Measurements from ENCODE around the gene CCDC146. TPM values are rescaled to one million over a fixed set of nuclear protein-coding genes. Genes with fewer than 3 reads are reported as not detected.

CCDC146 gene
- polyA plus RNA-seq, 3 donors, result 0.08 to 7.2 (median 0.40) TPM

DNA sequence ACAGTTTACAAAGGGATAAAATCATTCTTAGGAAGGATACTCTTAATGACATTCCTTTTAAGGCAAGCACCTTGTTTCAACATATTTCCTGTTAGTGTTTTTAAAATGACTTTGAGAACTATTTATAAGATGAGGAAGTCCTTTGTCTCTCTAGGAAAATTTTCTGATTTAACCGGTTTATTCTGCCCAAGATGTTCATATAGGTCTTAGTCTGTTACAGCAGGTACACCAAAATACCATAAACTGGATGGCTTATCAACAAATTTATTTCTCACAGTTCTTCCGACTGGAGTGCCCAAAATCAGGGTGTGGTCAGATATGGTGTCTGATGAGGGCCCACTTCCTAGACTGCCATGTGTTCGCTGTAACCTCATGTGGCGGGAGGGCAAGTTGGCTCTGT is 215.8 kb downstream of the CCDC146 start:
- intact Hi-C loops (cut with micrococcal nuclease), result no loop called here
- WGBS (ENCODE audit: insufficient coverage), result 0% methylated on average over 2 of the region's 4 CpGs
- Histone ChIP-seq H3K4me3 (replicated peaks in 1 of 3; ENCODE audit: low read depth in 2 of 3, low read length in 3 of 3) (peak overlapping the region in 1 of 3 experiments; percentile 59), H4K20me1 (ENCODE audit: insufficient read depth, low read length) (peaks cover 42% of the 10 kb centered on the region), H3K4me1 (ENCODE audit: control insufficient read depth in 1 of 2, insufficient read depth in 2 of 2, low read length in 2 of 2) (peaks cover 40 to 47% of the 10 kb centered on the region in 2 donors), H3K27ac (ENCODE audit: low read depth in 1 of 2, low read length in 2 of 2) (peak overlapping the region; percentile 35 to 44), H3K9ac (ENCODE audit: insufficient read depth, low read length, poor library complexity, severe bottlenecking) (no peak overlapping the region), H3K4me2 (replicated peaks; ENCODE audit: extremely low read depth, low read length, poor library complexity, severe bottlenecking) (peak overlapping the region; percentile 60), H3K9me3 (replicated peaks in 1 of 2; ENCODE audit: control insufficient read depth in 1 of 2, insufficient read depth in 1 of 2, low read length in 2 of 2) (no peaks in the 10 kb centered on the region), H3K79me2 (ENCODE audit: insufficient read depth, low read length) (peaks cover 6% of the 10 kb centered on the region), H2AFZ (ENCODE audit: insufficient read depth, low read depth, low read length, poor library complexity, severe bottlenecking) (no peak overlapping the region), H3K36me3 (replicated peaks in 1 of 2; ENCODE audit: control insufficient read depth in 1 of 2, insufficient read depth in 2 of 2, low read length in 2 of 2) (peaks cover 0 to 6% of the 10 kb centered on the region in 2 donors), H3K27me3 (ENCODE audit: control insufficient read depth in 2 of 2, insufficient read depth in 2 of 2, low read length in 2 of 2) (no peaks in the 10 kb centered on the region)
- Mint-ChIP-seq H3K36me3 (peaks cover 16 to 21% of the 10 kb centered on the region in 2 donors), H3K4me3 (peak overlapping the region; percentile 49 to 56), H3K27me3 (ENCODE audit: low read depth in 3 of 3) (peaks cover 0 to 1% (median 0%) of the 10 kb centered on the region in 3 donors), H3K9me3 (peaks cover 0 to 1% (median 0%) of the 10 kb centered on the region in 7 donors), H3K27ac (peak overlapping the region; percentile 66 to 89 (median 85)), H3K4me1 (peaks cover 14% of the 10 kb centered on the region)
- peak in 2 of 3 donors; percentile 56 to 69 for DNase-seq
- TF ChIP-seq, protein P1, sequence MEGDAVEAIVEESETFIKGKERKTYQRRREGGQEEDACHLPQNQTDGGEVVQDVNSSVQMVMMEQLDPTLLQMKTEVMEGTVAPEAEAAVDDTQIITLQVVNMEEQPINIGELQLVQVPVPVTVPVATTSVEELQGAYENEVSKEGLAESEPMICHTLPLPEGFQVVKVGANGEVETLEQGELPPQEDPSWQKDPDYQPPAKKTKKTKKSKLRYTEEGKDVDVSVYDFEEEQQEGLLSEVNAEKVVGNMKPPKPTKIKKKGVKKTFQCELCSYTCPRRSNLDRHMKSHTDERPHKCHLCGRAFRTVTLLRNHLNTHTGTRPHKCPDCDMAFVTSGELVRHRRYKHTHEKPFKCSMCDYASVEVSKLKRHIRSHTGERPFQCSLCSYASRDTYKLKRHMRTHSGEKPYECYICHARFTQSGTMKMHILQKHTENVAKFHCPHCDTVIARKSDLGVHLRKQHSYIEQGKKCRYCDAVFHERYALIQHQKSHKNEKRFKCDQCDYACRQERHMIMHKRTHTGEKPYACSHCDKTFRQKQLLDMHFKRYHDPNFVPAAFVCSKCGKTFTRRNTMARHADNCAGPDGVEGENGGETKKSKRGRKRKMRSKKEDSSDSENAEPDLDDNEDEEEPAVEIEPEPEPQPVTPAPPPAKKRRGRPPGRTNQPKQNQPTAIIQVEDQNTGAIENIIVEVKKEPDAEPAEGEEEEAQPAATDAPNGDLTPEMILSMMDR (IDR thresholded peaks at IDR 0.05), result no peak

DNA sequence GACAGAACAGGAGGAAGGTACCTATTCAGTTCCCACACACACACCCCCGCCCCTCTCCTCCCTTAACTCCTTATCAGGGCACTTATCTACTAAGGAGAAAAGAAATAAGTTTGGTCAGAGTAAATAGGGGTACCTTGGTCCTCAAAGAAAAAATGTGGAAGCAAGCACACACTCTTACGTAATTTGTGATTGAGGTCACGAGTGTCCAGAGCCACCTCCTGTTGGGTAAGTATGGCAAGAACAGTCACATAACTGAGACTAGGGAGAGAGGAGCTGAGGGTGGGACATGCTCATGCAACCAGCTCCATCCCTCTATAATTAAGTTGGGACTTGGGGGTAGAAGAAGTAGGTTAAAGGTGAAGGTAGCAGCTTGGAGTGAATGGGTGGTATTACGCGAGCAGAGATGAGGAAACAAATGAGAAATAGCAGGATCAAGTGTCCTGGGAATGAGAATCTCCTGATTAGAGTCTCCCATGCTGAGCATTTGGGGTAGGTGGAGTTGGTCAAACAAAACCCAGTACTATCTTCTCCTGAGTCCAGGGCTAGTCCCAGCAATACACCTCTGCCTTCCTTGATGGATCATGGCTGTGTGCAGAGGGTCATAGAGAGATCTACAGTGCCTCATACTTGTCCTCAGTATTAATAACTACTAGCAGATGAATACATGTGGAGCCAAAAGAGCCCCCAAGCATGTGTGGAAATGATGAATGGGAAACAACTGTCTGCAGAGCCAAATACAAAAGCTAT is 216.6 kb downstream of the CCDC146 start:
- H3K9me3 Mint-ChIP-seq, result peaks cover 0 to 1% (median 0%) of the 10 kb centered on the region in 7 donors
- H3K27me3 ChIP-seq (ENCODE audit: control insufficient read depth in 2 of 2, insufficient read depth in 2 of 2, low read length in 2 of 2), result no peaks in the 10 kb centered on the region
- no peak overlapping the region for H3K9ac ChIP-seq (ENCODE audit: insufficient read depth, low read length, poor library complexity, severe bottlenecking)
- peaks cover 42% of the 10 kb centered on the region for H4K20me1 ChIP-seq (ENCODE audit: insufficient read depth, low read length)
- no peaks in the 10 kb centered on the region for H3K9me3 ChIP-seq (replicated peaks in 1 of 2; ENCODE audit: control insufficient read depth in 1 of 2, insufficient read depth in 1 of 2, low read length in 2 of 2)
- peak overlapping the region in 1 of 3 experiments; percentile 59 for H3K4me3 ChIP-seq (replicated peaks in 1 of 3; ENCODE audit: low read depth in 2 of 3, low read length in 3 of 3)
- peaks cover 0 to 1% (median 0%) of the 10 kb centered on the region in 3 donors for H3K27me3 Mint-ChIP-seq (ENCODE audit: low read depth in 3 of 3)
- peaks cover 14% of the 10 kb centered on the region for H3K4me1 Mint-ChIP-seq
- intact Hi-C loops (cut with micrococcal nuclease), result no loop called here
- H3K27ac ChIP-seq (ENCODE audit: low read depth in 1 of 2, low read length in 2 of 2), result peak overlapping the region in 1 of 2 donors; percentile 44
- peak overlapping the region in 1 of 2 donors; percentile 60 for H3K4me3 Mint-ChIP-seq
- TF ChIP-seq, protein P1 (IDR thresholded peaks at IDR 0.05), result no peak
- peaks cover 40 to 47% of the 10 kb centered on the region in 2 donors for H3K4me1 ChIP-seq (ENCODE audit: control insufficient read depth in 1 of 2, insufficient read depth in 2 of 2, low read length in 2 of 2)
- H3K79me2 ChIP-seq (ENCODE audit: insufficient read depth, low read length), result peaks cover 6% of the 10 kb centered on the region
- H3K36me3 Mint-ChIP-seq, result peaks cover 12 to 17% of the 10 kb centered on the region in 2 donors
- peak overlapping the region; percentile 66 to 89 (median 85) for H3K27ac Mint-ChIP-seq
- peak; percentile 69 to 87 (median 78) for DNase-seq
- H2AFZ ChIP-seq (ENCODE audit: insufficient read depth, low read depth, low read length, poor library complexity, severe bottlenecking), result no peak overlapping the region
- peaks cover 0 to 7% of the 10 kb centered on the region in 2 donors for H3K36me3 ChIP-seq (replicated peaks in 1 of 2; ENCODE audit: control insufficient read depth in 1 of 2, insufficient read depth in 2 of 2, low read length in 2 of 2)
- no CpG with 5 or more reads among the region's 5 CpGs for WGBS (ENCODE audit: insufficient coverage)
- peak overlapping the region; percentile 60 for H3K4me2 ChIP-seq (replicated peaks; ENCODE audit: extremely low read depth, low read length, poor library complexity, severe bottlenecking)
